IMR-90 (cell line): Measurements from ENCODE around the gene DDX54. TPM values are rescaled to one million over a fixed set of nuclear protein-coding genes. Genes with fewer than 3 reads are reported as not detected.

Source experiments
- ATAC-seq: fragments of 200-7000 bp; cut with Tn5 transposase; 2 replicates; pipeline ENCODE4 v1.9.1; 2020; ENCODE audit warnings: low read depth, mild to moderate bottlenecking, moderate library complexity
- BruUV-seq: library from RNA; stranded (reverse); fragments of 400-500 nt; replicated peaks from 2 replicates; lab custom pipeline; 2021; lab: Mats Ljungman, UMichigan
- CTCF ChIA-PET: fragments of 300-600 bp; formaldehyde crosslinking; extraction: SDS; loops from one replicate; lab custom pipeline; 2021; ENCODE audit warnings: antibody characterized with exemption; lab: Yijun Ruan, JAX
- POLR2A ChIA-PET: fragments of 300-600 bp; sonication (Branson Sonifier 250); formaldehyde crosslinking; loops from one replicate; lab custom pipeline; 2022; ENCODE audit warnings: antibody characterized with exemption; ENCODE audit not compliant: unreplicated experiment; lab: Charles Lee
- DNase-seq: peaks from one replicate; pipeline ENCODE4 v3.0.0; 2013
- H2AFZ ChIP-seq: replicated peaks from 2 replicates; pipeline ENCODE3; 2013; ENCODE audit warnings: low read length, mild to moderate bottlenecking; ENCODE audit not compliant: poor library complexity
- H2AK5ac ChIP-seq: 2 replicates; pipeline ENCODE4 v1.6.1; 2013; ENCODE audit warnings: low read depth, low read length, inconsistent platforms
- H2AK9ac ChIP-seq: replicated peaks from 2 replicates; pipeline ENCODE3; 2013; ENCODE audit warnings: mild to moderate bottlenecking, low read depth, low read length, moderate library complexity; ENCODE audit not compliant: poor library complexity
- H2BK120ac ChIP-seq: 2 replicates; pipeline ENCODE4 v1.6.1; 2013; ENCODE audit warnings: low read depth, low read length, inconsistent platforms
- H2BK15ac ChIP-seq: 3 replicates; pipeline ENCODE4 v1.6.1; 2013; ENCODE audit warnings: low read depth, low read length, inconsistent platforms
- H2BK20ac ChIP-seq: 2 replicates; pipeline ENCODE4 v1.6.1; 2013; ENCODE audit warnings: low read depth, mild to moderate bottlenecking, inconsistent platforms, low read length, moderate library complexity
- H2BK5ac ChIP-seq: 2 replicates; pipeline ENCODE4 v1.6.1; 2013; ENCODE audit warnings: mild to moderate bottlenecking, low read depth, low read length, inconsistent platforms; ENCODE audit not compliant: poor library complexity, severe bottlenecking
- H3K14ac ChIP-seq: replicated peaks from 2 replicates; pipeline ENCODE4 v1.6.1; 2013; ENCODE audit warnings: low read depth, low read length, inconsistent platforms
- H3K18ac ChIP-seq: 2 replicates; pipeline ENCODE4 v1.6.1; 2013; ENCODE audit warnings: low read depth, low read length, control low read depth
- H3K23ac ChIP-seq: 2 replicates; pipeline ENCODE4 v1.6.1; 2013; ENCODE audit warnings: low read depth, low read length, inconsistent platforms
- H3K27ac ChIP-seq: 2 replicates; pipeline ENCODE4 v1.5.1; 2013; ENCODE audit warnings: mild to moderate bottlenecking, control low read depth, low read length; ENCODE audit not compliant: insufficient read depth
- H3K27me3 ChIP-seq: 2 replicates; pipeline ENCODE4 v1.6.1; 2013; ENCODE audit warnings: low read length; ENCODE audit not compliant: control insufficient read depth, insufficient read depth
- H3K36me3 ChIP-seq: 2 replicates; pipeline ENCODE4 v1.6.1; 2013; ENCODE audit warnings: low read length, mixed read lengths; ENCODE audit not compliant: control insufficient read depth, insufficient read depth
- H3K4ac ChIP-seq: 2 replicates; pipeline ENCODE4 v1.6.1; 2013; ENCODE audit warnings: low read depth, low read length, inconsistent platforms
- H3K4me1 ChIP-seq: 2 replicates; pipeline ENCODE4 v1.6.1; 2013; ENCODE audit warnings: low read length, mixed read lengths; ENCODE audit not compliant: control insufficient read depth, insufficient read depth
- H3K4me2 ChIP-seq: 2 replicates; pipeline ENCODE4 v1.6.1; 2013; ENCODE audit warnings: low read depth, mild to moderate bottlenecking, control low read depth, low read length, moderate library complexity
- H3K4me3 ChIP-seq: 2 replicates; pipeline ENCODE4 v1.5.1; 2013; ENCODE audit warnings: low read depth, mild to moderate bottlenecking, control low read depth, low read length, moderate library complexity; ENCODE audit not compliant: insufficient read depth
- H3K56ac ChIP-seq: 2 replicates; pipeline ENCODE4 v1.6.1; 2013; ENCODE audit warnings: low read length, inconsistent platforms; ENCODE audit not compliant: insufficient read depth; ENCODE audit errors: extremely low read depth
- H3K79me1 ChIP-seq, 2 experiments: 2 replicates each; pipeline ENCODE4 v1.6.1; 2013; ENCODE audit warnings: low read length in 2 of 2, inconsistent platforms in 1 of 2, low read depth in 1 of 2
- H3K9ac ChIP-seq: 2 replicates; pipeline ENCODE4 v1.6.1; 2013; ENCODE audit warnings: low read depth, low read length, control low read depth
- H3K9me1 ChIP-seq: 2 replicates; pipeline ENCODE4 v1.6.1; 2013; ENCODE audit warnings: low read length, inconsistent platforms; ENCODE audit not compliant: insufficient read depth
- H3K9me3 ChIP-seq: 2 replicates; pipeline ENCODE4 v1.6.1; 2013; ENCODE audit warnings: low read length; ENCODE audit not compliant: control insufficient read depth, insufficient read depth
- H4K20me1 ChIP-seq: 2 replicates; pipeline ENCODE4 v1.6.1; 2013; ENCODE audit warnings: low read length, inconsistent platforms; ENCODE audit not compliant: insufficient read depth
- H4K5ac ChIP-seq: 2 replicates; pipeline ENCODE4 v1.6.1; 2013; ENCODE audit warnings: mild to moderate bottlenecking, low read depth, low read length, control low read depth
- H4K8ac ChIP-seq, 2 experiments: 2 replicates each; pipeline ENCODE4 v1.6.1; 2013; ENCODE audit warnings: low read depth in 2 of 2, low read length in 2 of 2, control low read depth in 1 of 2, inconsistent platforms in 1 of 2
- H4K91ac ChIP-seq: 2 replicates; pipeline ENCODE4 v1.6.1; 2013; ENCODE audit warnings: low read depth, low read length, inconsistent platforms; ENCODE audit not compliant: insufficient read depth
- CEBPB ChIP-seq: IDR thresholded peaks from 2 replicates; pipeline ENCODE4 v1.6.1; 2012; ENCODE audit warnings: low read depth, low read length, improper control_type of control experiment
- CHD1 ChIP-seq: IDR thresholded peaks from 2 replicates; pipeline ENCODE4 v1.6.1; 2012; ENCODE audit warnings: low read depth, low read length, improper control_type of control experiment
- CTCF ChIP-seq: conservative IDR thresholded peaks from 2 replicates; pipeline ENCODE4 v1.5.1; 2012; ENCODE audit warnings: mild to moderate bottlenecking, low read depth, low read length, improper control_type of control experiment
- ELK1 ChIP-seq: fragments of 150-350 bp; IDR thresholded peaks from 2 replicates; pipeline ENCODE4 v1.6.1; 2016; ENCODE audit warnings: low read depth, mild to moderate bottlenecking, low read length, moderate library complexity, borderline replicate concordance
- FOS ChIP-seq: fragments of 150-350 bp; IDR thresholded peaks from 2 replicates; pipeline ENCODE4 v1.6.1; 2016; ENCODE audit warnings: low read depth, low read length
- MAFK ChIP-seq: IDR thresholded peaks from 2 replicates; pipeline ENCODE4 v1.6.1; 2012; ENCODE audit warnings: low read depth, low read length, improper control_type of control experiment
- MAZ ChIP-seq: IDR thresholded peaks from 2 replicates; pipeline ENCODE4 v1.6.1; 2012; ENCODE audit warnings: low read depth, mild to moderate bottlenecking, low read length, improper control_type of control experiment, moderate library complexity, borderline replicate concordance
- NFE2L2 ChIP-seq: fragments of 150-350 bp; IDR thresholded peaks from 2 replicates; pipeline ENCODE4 v1.6.1; 2016; ENCODE audit warnings: low read depth, mild to moderate bottlenecking, low read length
- POLR2A ChIP-seq: IDR thresholded peaks from 2 replicates; pipeline ENCODE4 v1.6.1; 2012; ENCODE audit warnings: mild to moderate bottlenecking, low read depth, low read length
- RAD21 ChIP-seq: IDR thresholded peaks from 2 replicates; pipeline ENCODE4 v1.6.1; 2012; ENCODE audit warnings: low read length, improper control_type of control experiment
- RCOR1 ChIP-seq: IDR thresholded peaks from 2 replicates; pipeline ENCODE4 v1.6.1; 2012; ENCODE audit warnings: mild to moderate bottlenecking, low read length, improper control_type of control experiment; ENCODE audit not compliant: insufficient replicate concordance
- RFX5 ChIP-seq: IDR thresholded peaks from 2 replicates; pipeline ENCODE4 v1.8.0; 2012; ENCODE audit warnings: low read depth, mild to moderate bottlenecking, low read length, moderate library complexity
- SMC3 ChIP-seq: fragments of 150-350 bp; IDR thresholded peaks from 2 replicates; pipeline ENCODE4 v1.6.1; 2016; ENCODE audit warnings: low read depth, mild to moderate bottlenecking, antibody characterized with exemption, low read length, moderate library complexity
- WGBS, 2 experiments: methylation state at CpG; one replicate each; pipeline versions ENCODE4 v1.1.5 to v1.1.7; 2013; ENCODE audit warnings: missing lambda C conversion rate in 2 of 2; ENCODE audit not compliant: insufficient read length in 1 of 2; ENCODE audit errors: extremely low coverage in 2 of 2; 5-methylcytosine and 5-hydroxymethylcytosine counted together
- dilution Hi-C: fragments of 300-500 bp; cut with HindIII; formaldehyde crosslinking; loops from one replicate; pipeline ENCODE4 v1.14.3; 2018; ENCODE audit warnings: low sequenced_read_pairs; ENCODE audit not compliant: unreplicated experiment
- in situ Hi-C: fragments of 300-500 bp; cut with MboI; formaldehyde crosslinking; loops from 3 replicates; pipeline ENCODE4 v1.14.3; 2019; ENCODE audit warnings: low sequenced_read_pairs, inconsistent platforms, mixed read lengths
- intact Hi-C: fragments of 100-400 bp; cut with micrococcal nuclease; formaldehyde crosslinking; loops from 2 replicates; pipeline ENCODE4 v1.10.0; 2022
- polyA plus RNA-seq, 3 experiments: library from polyadenylated mRNA; depleted of rRNA; stranded (reverse); fragments of >200 nt; gene quantifications; 2 replicates each; pipeline ENCODE4 v1.2.3, GENCODE V29; 2012; ENCODE audit warnings: low replicate concordance in 1 of 3
- total RNA-seq: library from RNA; depleted of rRNA; stranded (reverse); fragments of >200 nt; gene quantifications from 2 replicates; pipeline ENCODE4 v1.2.3, GENCODE V29; 2012

Gene DDX54
- total and polyA plus RNA-seq, 2 of the 4 experiments (the other 2 are of a cell fraction): 23.8 to 47.5 TPM

- Histone ChIP-seq H3K18ac (no peak overlapping the region), H3K36me3 (peaks cover 65% of the 10 kb centered on the region), H2BK20ac (no peak overlapping the region), H2AK9ac (no peak overlapping the region), H4K8ac (no peak overlapping the region), H3K23ac (no peak overlapping the region), H4K5ac (no peak overlapping the region), H2AK5ac (no peak overlapping the region), H3K9me3 (peaks cover 8% of the 10 kb centered on the region), H3K4me3 (no peak overlapping the region), H4K20me1 (peaks cover 2% of the 10 kb centered on the region), H3K27ac (no peak overlapping the region), H2BK120ac (no peak overlapping the region), H3K4me1 (peaks cover 2% of the 10 kb centered on the region; the same call in 1 of the 2 replicates), H3K9me1 (no peaks in the 10 kb centered on the region), H3K56ac (no peak overlapping the region), H4K91ac (no peak overlapping the region), H3K14ac (no peak overlapping the region), H3K79me1 (peaks cover 5 to 7% of the 10 kb centered on the region in 2 experiments; a peak in 1 of 4 replicates), H3K4ac (no peak overlapping the region), H2AFZ (no peak overlapping the region), H3K27me3 (no peaks in the 10 kb centered on the region), H3K9ac (no peak overlapping the region), H3K4me2 (no peak overlapping the region), H2BK15ac (no peak overlapping the region), H2BK5ac (no peak overlapping the region)
- ChIA-PET CTCF (interaction anchor here (0.7 to 1.5 kb wide), 2 partner anchors 138 to 139 kb away, joined by 3 to 4 read pairs; no protein-coding TSS in a partner anchor), POLR2A (no interaction called here)
- in situ Hi-C loops (loop anchor here (5.0 kb wide), 1 partner anchor 126 kb away; no protein-coding TSS in a partner anchor), dilution Hi-C loops (no loop called here), intact Hi-C loops (no loop called here)
- no peak for ATAC-seq
- no TSS peak for BruUV-seq
- no peak for DNase-seq
- no peak for TF ChIP-seq ELK1
- no peak for TF ChIP-seq CHD1
- TF ChIP-seq NFE2L2: no peak
- TF ChIP-seq CEBPB: no peak
- no peak for TF ChIP-seq POLR2A
- TF ChIP-seq CTCF: no peak
- no peak for TF ChIP-seq MAFK
- TF ChIP-seq FOS: no peak
- no peak for TF ChIP-seq RCOR1
- TF ChIP-seq RFX5: no peak
- TF ChIP-seq SMC3: no peak
- no peak for TF ChIP-seq RAD21
- no peak for TF ChIP-seq MAZ
- 90% methylated on average over 2 of the region's 7 CpGs; no CpG with 5 or more reads in 1 of the 2 experiments for WGBS, 2 experiments
These were observed 12.1 kb downstream of the DDX54 start for GRCh38 chr12:113173081-113173698.
